Spleen (tissue), 11 donors: ENCODE results near the gene RNGTT. TPM values are rescaled to one million over a fixed set of nuclear protein-coding genes. Genes with fewer than 3 reads are reported as not detected.

ENCODE experiments used
- DNase-seq: peaks from one replicate; pipeline ENCODE4 v3.0.0-alpha.2; 2020
- H3K27ac ChIP-seq, 8 donors: fragments of 200-600 bp; sonication (generic) in 7 of 8; 1 replicate in 4 of 8; 2 replicates in 4 of 8; pipeline versions ENCODE4 v1.5.0 to v1.8.0; 2016 to 2021; ENCODE audit warnings: inconsistent platforms in 4 of 8, mild to moderate bottlenecking in 4 of 8, moderate library complexity in 1 of 8
- H3K27me3 ChIP-seq, 7 donors: fragments of 200-600 bp; sonication (generic) in 6 of 7; replicated peaks in 1 of 7; 1 replicate in 4 of 7; 2 replicates in 3 of 7; pipeline versions ENCODE4 v1.5.0 to v1.8.0; 2016 to 2021; ENCODE audit warnings: inconsistent platforms in 3 of 7, mild to moderate bottlenecking in 1 of 7
- H3K36me3 ChIP-seq, 6 donors: fragments of 200-600 bp; sonication (generic) in 5 of 6; 1 replicate in 4 of 6; 2 replicates in 2 of 6; pipeline versions ENCODE4 v1.5.0 to v1.8.0; 2016 to 2021; ENCODE audit warnings: inconsistent platforms in 2 of 6
- H3K4me1 ChIP-seq, 6 donors: fragments of 200-600 bp; sonication (generic) in 5 of 6; 1 replicate in 3 of 6; 2 replicates in 3 of 6; pipeline versions ENCODE4 v1.5.0 to v1.8.0; 2016 to 2021; ENCODE audit warnings: inconsistent platforms in 3 of 6
- H3K4me3 ChIP-seq, 8 donors: fragments of 200-600 bp; sonication (generic) in 7 of 8; 1 replicate in 4 of 8; 2 replicates in 4 of 8; pipeline versions ENCODE4 v1.5.0 to v1.8.0; 2016 to 2021; ENCODE audit warnings: inconsistent platforms in 4 of 8, mild to moderate bottlenecking in 4 of 8, moderate library complexity in 2 of 8
- H3K9me3 ChIP-seq, 8 donors: fragments of 200-600 bp; sonication (generic) in 7 of 8; 1 replicate in 4 of 8; 2 replicates in 4 of 8; pipeline versions ENCODE4 v1.5.0 to v1.8.0; 2016 to 2021; ENCODE audit warnings: inconsistent platforms in 4 of 8
- POLR2A ChIP-seq, 3 donors: fragments of 450-650 bp; IDR thresholded peaks; one replicate each; pipeline ENCODE4 v1.5.1; 2017; ENCODE audit warnings: antibody characterized with exemption in 3 of 3, mild to moderate bottlenecking in 1 of 3
- POLR2AphosphoS5 ChIP-seq, 3 donors: sonication (generic); formaldehyde crosslinking; IDR thresholded peaks; one replicate each; pipeline ENCODE4 v1.5.1; 2017; ENCODE audit warnings: antibody characterized with exemption in 3 of 3
- WGBS, 5 donors: extraction: QIAGEN DNeasy Blood & Tissue Kit in 3 of 5; methylation state at CpG; one replicate each; pipeline versions ENCODE4 v1.1.5 to v1.1.7; 2013 to 2018; 5-methylcytosine and 5-hydroxymethylcytosine counted together
- intact Hi-C: fragments of 100-400 bp; cut with DNase I; formaldehyde crosslinking; loops from one replicate; pipeline ENCODE4 v1.15.0; 2023; ENCODE audit warnings: low total_unique reads
- polyA plus RNA-seq, 3 donors: library from polyadenylated mRNA; stranded (reverse); fragments of 200-250 nt; gene quantifications; one replicate each; pipeline ENCODE4 v1.2.1, GENCODE V29; 2013
- total RNA-seq, 7 donors: library from RNA; depleted of rRNA in 3 of 7; stranded (reverse); fragments of >200 nt in 3 of 7; fragmentation: NEBNext Ultra II Directional in 4 of 7; extraction: Animal tissue kit (Norgen Biotek cat#: 25700) in 4 of 7; gene quantifications; one replicate each; pipeline versions ENCODE4 v1.1.0 to v1.2.1, GENCODE V29; 2016 to 2021
- TF ChIP-seq, protein P1 (sequence below), 11 experiments: fragments of 200-600 bp in 7 of 11; fragments of 450-650 bp in 4 of 11; sonication (generic) in 4 of 11; IDR thresholded peaks in 8 of 11; conservative IDR thresholded peaks in 3 of 11; 1 replicate in 7 of 11; 2 replicates in 4 of 11; pipeline versions ENCODE4 v1.4.0 to v1.8.0; 2016 to 2021; ENCODE audit warnings: antibody characterized with exemption in 11 of 11, inconsistent platforms in 4 of 11, mild to moderate bottlenecking in 1 of 11
- donor health status: healthy with polysubstance abuse.
- donor health status: DM: no; HTN: no; CAD: no; lungs with moderate emphysema.
- donor health status: DM: no; HTN: no; CAD: no.
- donor health status: Bipolar disorder and iron deficiency.
- donor health status: healthy.
- donor health status: DM: no; HTN: no; CAD: no.
- donor health status: DM: yes; HTN: yes; CAD: no.

RNGTT gene
- total and polyA plus RNA-seq, 10 donors = 9.4 to 27.1 (median 17.6) TPM

DNA sequence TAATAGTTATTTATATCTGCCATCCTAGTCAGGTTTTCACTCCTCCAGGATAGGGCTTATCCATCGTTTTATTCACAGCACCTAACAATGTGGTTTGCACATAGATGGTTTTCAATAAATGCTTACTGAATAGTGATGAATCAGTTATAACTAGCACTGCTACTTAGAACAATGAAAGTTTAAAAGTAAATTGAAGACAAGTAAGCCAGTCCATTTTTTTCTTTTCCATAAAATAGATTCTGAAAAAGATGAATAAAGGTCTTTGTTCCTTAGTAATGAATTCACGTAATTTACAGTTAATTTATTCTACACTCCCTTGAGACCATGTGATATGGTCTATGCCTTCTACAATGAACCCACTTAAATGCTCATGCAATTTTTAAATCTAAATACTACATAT, 212.5 kb downstream of the RNGTT start:
- no peak for DNase-seq
- Histone ChIP-seq H3K4me1 (no peaks in the 10 kb centered on the region), H3K27me3 (no peaks in the 10 kb centered on the region), H3K9me3 (peaks cover 0 to 6% (median 0%) of the 10 kb centered on the region in 8 donors), H3K27ac (no peak overlapping the region), H3K4me3 (no peak overlapping the region), H3K36me3 (peaks cover 0 to 25% (median 0%) of the 10 kb centered on the region in 6 donors)
- no peak for TF ChIP-seq POLR2AphosphoS5 (IDR thresholded peaks at IDR 0.05)
- TF ChIP-seq POLR2A (IDR thresholded peaks at IDR 0.05) = no peak
- TF ChIP-seq, protein P1, sequence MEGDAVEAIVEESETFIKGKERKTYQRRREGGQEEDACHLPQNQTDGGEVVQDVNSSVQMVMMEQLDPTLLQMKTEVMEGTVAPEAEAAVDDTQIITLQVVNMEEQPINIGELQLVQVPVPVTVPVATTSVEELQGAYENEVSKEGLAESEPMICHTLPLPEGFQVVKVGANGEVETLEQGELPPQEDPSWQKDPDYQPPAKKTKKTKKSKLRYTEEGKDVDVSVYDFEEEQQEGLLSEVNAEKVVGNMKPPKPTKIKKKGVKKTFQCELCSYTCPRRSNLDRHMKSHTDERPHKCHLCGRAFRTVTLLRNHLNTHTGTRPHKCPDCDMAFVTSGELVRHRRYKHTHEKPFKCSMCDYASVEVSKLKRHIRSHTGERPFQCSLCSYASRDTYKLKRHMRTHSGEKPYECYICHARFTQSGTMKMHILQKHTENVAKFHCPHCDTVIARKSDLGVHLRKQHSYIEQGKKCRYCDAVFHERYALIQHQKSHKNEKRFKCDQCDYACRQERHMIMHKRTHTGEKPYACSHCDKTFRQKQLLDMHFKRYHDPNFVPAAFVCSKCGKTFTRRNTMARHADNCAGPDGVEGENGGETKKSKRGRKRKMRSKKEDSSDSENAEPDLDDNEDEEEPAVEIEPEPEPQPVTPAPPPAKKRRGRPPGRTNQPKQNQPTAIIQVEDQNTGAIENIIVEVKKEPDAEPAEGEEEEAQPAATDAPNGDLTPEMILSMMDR (IDR thresholded peaks at IDR 0.05 in 8 of 11, conservative IDR thresholded peaks at IDR 0.05 in 3 of 11) = no peak
- 94 to 99% (median 95%) methylated on average over 2 of the region's 2 CpGs for WGBS, 5 donors
- intact Hi-C loops = no loop called here

DNA sequence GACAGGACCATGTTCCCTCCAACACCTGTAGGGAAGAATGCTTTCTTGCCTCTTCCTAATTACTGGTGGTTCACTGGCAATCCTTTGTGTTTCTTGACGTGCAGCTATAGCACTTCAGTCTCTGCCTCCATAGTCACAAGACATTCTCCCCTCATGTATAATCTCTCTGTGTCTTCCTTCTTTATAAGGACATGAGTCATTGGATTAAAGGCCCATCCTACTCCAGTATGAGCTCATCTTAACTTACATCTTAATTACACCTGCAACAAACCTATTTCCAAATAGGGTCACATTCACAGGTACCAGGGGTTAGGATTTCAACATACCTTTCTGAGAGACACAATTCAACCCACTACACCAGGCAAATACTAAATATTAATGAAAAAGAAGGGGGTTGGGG, 213.6 kb downstream of the RNGTT start:
- H3K27ac ChIP-seq = no peak overlapping the region
- peaks cover 0 to 23% (median 0%) of the 10 kb centered on the region in 6 donors for H3K36me3 ChIP-seq
- no peaks in the 10 kb centered on the region for H3K27me3 ChIP-seq
- no peak overlapping the region for H3K4me3 ChIP-seq
- DNase-seq = no peak
- intact Hi-C loops = no loop called here
- TF ChIP-seq POLR2AphosphoS5 (IDR thresholded peaks at IDR 0.05) (no peak), POLR2A (IDR thresholded peaks at IDR 0.05) (no peak)
- TF ChIP-seq, protein P1 (IDR thresholded peaks at IDR 0.05 in 8 of 11, conservative IDR thresholded peaks at IDR 0.05 in 3 of 11) = no peak
- 86 to 100% (median 97%) methylated on average over 1 of the region's 1 CpG for WGBS, 5 donors
- no peaks in the 10 kb centered on the region for H3K4me1 ChIP-seq
- no peaks in the 10 kb centered on the region for H3K9me3 ChIP-seq

DNA sequence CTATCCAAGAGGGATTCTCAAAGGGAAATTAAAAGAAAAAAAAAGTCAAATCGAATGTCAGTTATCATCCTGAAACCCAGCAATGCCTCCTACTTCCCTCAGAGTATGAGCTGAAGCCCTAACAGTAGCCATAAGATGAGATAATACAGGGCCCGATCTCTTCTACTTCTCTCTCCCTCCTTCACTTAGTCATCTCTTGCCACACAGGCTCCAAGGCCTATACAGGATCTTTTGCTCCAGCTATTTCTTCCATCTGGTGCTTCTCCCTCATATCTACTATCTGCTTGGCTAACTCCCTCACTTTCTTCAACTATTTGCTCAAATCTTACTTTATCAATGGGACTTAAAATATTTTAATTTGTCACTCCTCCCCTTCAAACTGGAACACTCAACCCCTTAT, 215.3 kb downstream of the RNGTT start:
- TF ChIP-seq, protein P1 (IDR thresholded peaks at IDR 0.05 in 8 of 11, conservative IDR thresholded peaks at IDR 0.05 in 3 of 11) = no peak
- TF ChIP-seq POLR2AphosphoS5 (IDR thresholded peaks at IDR 0.05) (no peak), POLR2A (IDR thresholded peaks at IDR 0.05) (no peak)
- H3K27ac ChIP-seq = no peak overlapping the region

DNA sequence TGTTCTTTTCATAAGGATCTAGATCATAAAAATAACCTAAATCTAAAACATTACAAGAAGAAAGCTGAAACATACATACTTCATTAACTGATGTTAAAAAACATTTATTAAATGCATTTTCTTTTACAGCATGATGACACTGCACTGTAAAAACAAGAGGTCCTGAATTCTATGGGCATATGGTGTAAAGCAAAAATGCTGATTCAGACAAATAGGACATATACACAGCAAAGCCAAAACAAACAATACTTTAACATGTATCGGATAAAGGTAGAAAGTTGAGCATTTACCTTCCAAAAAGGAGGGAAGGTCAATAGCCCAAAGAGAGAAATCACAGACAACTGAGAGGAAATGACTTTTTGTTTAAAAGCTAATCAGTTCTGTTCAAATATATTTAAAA, 221.5 kb downstream of the RNGTT start:
- Histone ChIP-seq H3K27me3 (no peaks in the 10 kb centered on the region), H3K4me1 (no peaks in the 10 kb centered on the region), H3K36me3 (peaks cover 0 to 21% (median 0%) of the 10 kb centered on the region in 6 donors), H3K4me3 (no peak overlapping the region), H3K27ac (no peak overlapping the region), H3K9me3 (peaks cover 0 to 5% (median 2%) of the 10 kb centered on the region in 8 donors)
- intact Hi-C loops = no loop called here
- TF ChIP-seq POLR2A (IDR thresholded peaks at IDR 0.05) = no peak
- TF ChIP-seq, protein P1 (IDR thresholded peaks at IDR 0.05 in 8 of 11, conservative IDR thresholded peaks at IDR 0.05 in 3 of 11) = no peak
- no peak for TF ChIP-seq POLR2AphosphoS5 (IDR thresholded peaks at IDR 0.05)
- no peak for DNase-seq
- WGBS, 5 donors = 83 to 98% (median 90%) methylated on average over 1 of the region's 1 CpG

More for the DNA sequence above, 215.3 kb downstream of the RNGTT start:
- Histone ChIP-seq H3K27me3 (no peaks in the 10 kb centered on the region), H3K9me3 (no peaks in the 10 kb centered on the region), H3K36me3 (peaks cover 0 to 17% (median 0%) of the 10 kb centered on the region in 6 donors), H3K4me1 (no peaks in the 10 kb centered on the region), H3K4me3 (no peak overlapping the region)
- intact Hi-C loops = no loop called here
- WGBS, 5 donors = 81 to 94% (median 92%) methylated on average over 2 of the region's 2 CpGs
- DNase-seq = no peak
